Gastrocnemius medialis (tissue), 4 donors: ENCODE results near the gene PBRM1. TPM values are rescaled to one million over a fixed set of nuclear protein-coding genes. Genes with fewer than 3 reads are reported as not detected.

Experiments
- ATAC-seq, 2 donors: fragments of 150-250 bp; one replicate each; pipeline ENCODE4 v1.9.1; 2016
- DNase-seq, 2 donors: peaks; one replicate each; pipeline ENCODE4 v3.0.0-alpha.2; 2019
- H3K27ac ChIP-seq, 4 donors: fragments of 200-600 bp; sonication (generic); 1 replicate in 1 of 4; 2 replicates in 3 of 4; pipeline ENCODE4 v1.5.1; 2016 to 2018; ENCODE audit warnings: mild to moderate bottlenecking in 2 of 4, moderate library complexity in 1 of 4
- H3K27me3 ChIP-seq, 3 donors: fragments of 200-600 bp; sonication (generic) in 2 of 3; 1 replicate in 1 of 3; 2 replicates in 2 of 3; pipeline versions ENCODE4 v1.5.1 to v1.6.0; 2016 to 2019; ENCODE audit warnings: mild to moderate bottlenecking in 1 of 3, moderate library complexity in 1 of 3
- H3K36me3 ChIP-seq, 2 donors: fragments of 200-600 bp; sonication (generic) in 1 of 2; one replicate each; pipeline ENCODE4 v1.5.1; 2017 to 2018
- H3K4me1 ChIP-seq, 2 donors: fragments of 200-600 bp; sonication (generic) in 1 of 2; one replicate each; pipeline ENCODE4 v1.5.1; 2016 to 2017; ENCODE audit warnings: mild to moderate bottlenecking in 2 of 2
- H3K4me3 ChIP-seq, 4 donors: fragments of 200-600 bp; sonication (generic) in 3 of 4; 1 replicate in 1 of 4; 2 replicates in 3 of 4; pipeline ENCODE4 v1.5.1; 2016 to 2019; ENCODE audit warnings: mild to moderate bottlenecking in 2 of 4
- H3K9me3 ChIP-seq, 3 donors: fragments of 200-600 bp; sonication (generic) in 2 of 3; 1 replicate in 1 of 3; 2 replicates in 2 of 3; pipeline ENCODE4 v1.5.1; 2016 to 2019
- POLR2A ChIP-seq, 2 donors: fragments of 450-650 bp; IDR thresholded peaks; one replicate each; pipeline ENCODE4 v1.6.1; 2017; ENCODE audit warnings: antibody characterized with exemption in 2 of 2, mild to moderate bottlenecking in 2 of 2, moderate library complexity in 2 of 2
- in situ Hi-C, 4 donors: fragments of 200-750 bp; cut with MboI; loops; one replicate each; pipeline versions ENCODE4 v1.15.0 to v1.8.0; 2017; ENCODE audit warnings: low sequenced_read_pairs in 4 of 4
- intact Hi-C: fragments of 100-400 bp; cut with DNase I; formaldehyde crosslinking; loops from one replicate; pipeline ENCODE4 v1.15.1; 2023; ENCODE audit warnings: low total_unique reads
- total RNA-seq, 4 donors: library from RNA; depleted of rRNA; stranded (reverse); fragments of >200 nt; gene quantifications; one replicate each; pipeline versions ENCODE4 v1.1.0 to v1.2.3, GENCODE V29; 2016
- TF ChIP-seq, protein P1 (sequence below), 5 experiments: fragments of 450-650 bp in 3 of 5; fragments of 200-600 bp in 2 of 5; sonication (generic) in 2 of 5; IDR thresholded peaks in 4 of 5; conservative IDR thresholded peaks in 1 of 5; 1 replicate in 4 of 5; 2 replicates in 1 of 5; pipeline ENCODE4 v1.5.1; 2016 to 2019; ENCODE audit warnings: antibody characterized with exemption in 5 of 5, mild to moderate bottlenecking in 3 of 5, moderate library complexity in 3 of 5

The PBRM1 gene
- total RNA-seq, 4 donors from 2014 or later: 22.9 to 45.2 (median 27.5) TPM

DNA sequence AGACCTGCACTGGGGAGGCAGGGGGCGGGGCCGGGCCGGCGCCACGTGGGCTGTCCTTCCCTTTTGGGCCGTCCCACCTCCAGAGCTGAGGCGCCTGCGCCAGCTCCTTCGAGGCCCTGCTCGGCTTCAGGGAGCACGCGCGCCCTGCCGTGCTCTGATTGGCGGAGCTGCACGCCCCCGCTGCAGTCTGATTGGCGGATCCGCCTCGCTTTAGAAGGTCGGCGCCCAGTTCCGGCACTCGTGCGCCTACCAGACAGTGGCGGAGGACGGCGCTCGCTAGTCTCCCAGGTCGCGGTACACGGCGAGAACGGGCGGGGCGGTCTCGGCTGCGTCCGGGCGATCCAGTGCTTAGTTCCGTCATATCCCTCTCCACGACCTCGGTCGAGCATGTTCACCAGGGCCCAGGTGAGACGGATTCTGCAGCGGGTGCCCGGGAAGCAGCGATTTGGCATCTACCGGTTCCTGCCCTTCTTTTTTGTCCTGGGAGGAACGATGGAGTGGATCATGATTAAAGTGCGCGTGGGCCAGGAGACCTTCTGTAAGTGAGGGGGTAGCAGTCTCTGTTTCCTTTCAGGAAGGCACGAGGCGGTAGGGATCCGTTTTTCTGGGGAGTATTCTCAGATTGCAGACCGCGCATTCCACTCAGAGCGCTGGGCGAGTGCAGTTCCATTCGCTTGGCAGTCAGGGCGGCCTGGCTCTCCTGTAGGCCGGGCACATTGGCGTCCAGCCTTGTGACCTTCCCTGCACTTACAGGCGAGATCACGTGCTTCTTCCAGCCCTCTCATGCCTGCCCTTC lies 149.1 kb downstream of the PBRM1 start, which contains the start of gene UQCC5:
UQCC5 (plus strand) TSS at position 237 of the 796 bp plus-strand sequence; CDS start at position 388, 151 bp downstream.
- Histone ChIP-seq H3K27ac (peak within 1 kb of the TSS; percentile 88 to 99 (median 94)), H3K27me3 (no peaks in the 10 kb centered on the region), H3K4me3 (peak within 1 kb of the TSS; percentile 63 to 91 (median 77)), H3K9me3 (no peaks in the 10 kb centered on the region), H3K4me1 (peaks cover 57 to 58% of the 10 kb centered on the region in 2 donors), H3K36me3 (peaks cover 0 to 14% of the 10 kb centered on the region in 2 donors)
- DNase-seq: peak; percentile 97 to 98
- intact Hi-C loops: loop anchor here (1.0 to 5.0 kb wide), 6 partner anchors 44 to 296 kb away; partner anchors contain the start of genes ITIH4, PBRM1 and TNNC1
- in situ Hi-C loops: no loop called here
- ATAC-seq: peak; percentile 80 to 85
- peak; percentile 100 for TF ChIP-seq POLR2A (IDR thresholded peaks at IDR 0.05)
- TF ChIP-seq, protein P1, sequence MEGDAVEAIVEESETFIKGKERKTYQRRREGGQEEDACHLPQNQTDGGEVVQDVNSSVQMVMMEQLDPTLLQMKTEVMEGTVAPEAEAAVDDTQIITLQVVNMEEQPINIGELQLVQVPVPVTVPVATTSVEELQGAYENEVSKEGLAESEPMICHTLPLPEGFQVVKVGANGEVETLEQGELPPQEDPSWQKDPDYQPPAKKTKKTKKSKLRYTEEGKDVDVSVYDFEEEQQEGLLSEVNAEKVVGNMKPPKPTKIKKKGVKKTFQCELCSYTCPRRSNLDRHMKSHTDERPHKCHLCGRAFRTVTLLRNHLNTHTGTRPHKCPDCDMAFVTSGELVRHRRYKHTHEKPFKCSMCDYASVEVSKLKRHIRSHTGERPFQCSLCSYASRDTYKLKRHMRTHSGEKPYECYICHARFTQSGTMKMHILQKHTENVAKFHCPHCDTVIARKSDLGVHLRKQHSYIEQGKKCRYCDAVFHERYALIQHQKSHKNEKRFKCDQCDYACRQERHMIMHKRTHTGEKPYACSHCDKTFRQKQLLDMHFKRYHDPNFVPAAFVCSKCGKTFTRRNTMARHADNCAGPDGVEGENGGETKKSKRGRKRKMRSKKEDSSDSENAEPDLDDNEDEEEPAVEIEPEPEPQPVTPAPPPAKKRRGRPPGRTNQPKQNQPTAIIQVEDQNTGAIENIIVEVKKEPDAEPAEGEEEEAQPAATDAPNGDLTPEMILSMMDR (IDR thresholded peaks at IDR 0.05 in 4 of 5, conservative IDR thresholded peaks at IDR 0.05 in 1 of 5): peak in 1 of 5 experiments; percentile 22

DNA sequence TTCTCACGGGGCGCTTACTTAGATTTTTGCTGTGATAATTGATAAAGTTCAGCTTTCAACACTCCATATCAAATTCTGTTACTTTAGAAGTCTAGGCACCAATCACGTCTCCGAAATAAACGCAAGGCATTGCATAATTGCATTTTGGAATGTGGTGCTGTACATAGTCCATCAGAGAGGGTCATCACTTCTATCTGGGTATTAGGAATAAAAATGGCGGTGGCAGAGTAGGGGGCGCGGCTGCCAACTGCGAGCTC lies 149.7 kb downstream of the PBRM1 start:
- DNase-seq: no peak
- ATAC-seq: no peak
- intact Hi-C loops: loop anchor here (1.0 to 5.0 kb wide), 6 partner anchors 43 to 296 kb away; partner anchors contain the start of genes ITIH4, PBRM1 and TNNC1
- no peaks in the 10 kb centered on the region for H3K9me3 ChIP-seq
- peak overlapping the region in 3 of 4 donors; percentile 43 to 91 (median 78) for H3K4me3 ChIP-seq
- TF ChIP-seq POLR2A (IDR thresholded peaks at IDR 0.05): no peak
- TF ChIP-seq, protein P1 (IDR thresholded peaks at IDR 0.05 in 4 of 5, conservative IDR thresholded peaks at IDR 0.05 in 1 of 5): no peak
- in situ Hi-C loops: no loop called here
- peaks cover 59 to 61% of the 10 kb centered on the region in 2 donors for H3K4me1 ChIP-seq
- H3K36me3 ChIP-seq: peaks cover 0 to 8% of the 10 kb centered on the region in 2 donors
- no peaks in the 10 kb centered on the region for H3K27me3 ChIP-seq
- H3K27ac ChIP-seq: peak overlapping the region; percentile 73 to 99 (median 89)

DNA sequence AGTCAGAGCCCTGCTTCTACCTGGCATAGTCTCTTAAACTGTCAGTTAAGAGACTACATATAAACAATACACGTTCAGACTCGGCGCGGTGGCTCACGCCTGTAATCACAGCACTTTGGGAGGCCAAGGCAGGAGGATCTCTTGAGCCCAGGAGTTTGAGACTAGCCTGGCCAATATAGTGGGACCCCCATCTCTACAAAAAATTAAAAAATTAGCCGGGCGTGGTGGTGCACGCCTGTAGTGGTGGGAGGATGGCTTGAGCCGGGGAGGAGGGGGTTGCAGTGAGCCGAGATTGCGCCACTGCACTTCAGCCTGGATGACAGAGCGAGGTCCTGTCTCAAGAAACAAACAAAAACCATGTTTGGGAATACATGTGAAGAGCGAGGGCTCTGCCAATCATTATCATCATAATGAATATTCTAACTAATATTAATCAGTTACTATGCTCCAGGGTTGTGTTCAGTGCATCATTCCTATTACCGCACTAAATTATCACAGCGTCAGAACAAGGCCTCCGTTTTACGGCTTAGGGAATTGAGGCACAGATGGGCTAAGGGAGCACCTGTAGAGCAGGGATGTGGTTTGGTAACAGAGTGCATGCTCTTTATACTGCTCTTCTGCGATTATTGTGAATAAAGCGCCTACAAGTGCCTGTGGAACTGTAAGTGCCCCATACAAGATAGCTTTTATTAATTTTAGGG lies 150.2 kb downstream of the PBRM1 start:
- peak in 1 of 2 donors; percentile 11 for DNase-seq
- no peak for TF ChIP-seq POLR2A (IDR thresholded peaks at IDR 0.05)
- TF ChIP-seq, protein P1 (IDR thresholded peaks at IDR 0.05 in 4 of 5, conservative IDR thresholded peaks at IDR 0.05 in 1 of 5): no peak
- Histone ChIP-seq H3K27ac (peak overlapping the region; percentile 79 to 99 (median 89)), H3K36me3 (peaks cover 0 to 4% of the 10 kb centered on the region in 2 donors), H3K27me3 (no peaks in the 10 kb centered on the region), H3K4me1 (peaks cover 59 to 64% of the 10 kb centered on the region in 2 donors), H3K9me3 (no peaks in the 10 kb centered on the region), H3K4me3 (peak overlapping the region in 3 of 4 donors; percentile 43 to 91 (median 78))
- in situ Hi-C loops: no loop called here
- intact Hi-C loops: loop anchor here (1.0 to 5.0 kb wide), 6 partner anchors 43 to 297 kb away; partner anchors contain the start of genes ITIH4, PBRM1 and TNNC1
- no peak for ATAC-seq

DNA sequence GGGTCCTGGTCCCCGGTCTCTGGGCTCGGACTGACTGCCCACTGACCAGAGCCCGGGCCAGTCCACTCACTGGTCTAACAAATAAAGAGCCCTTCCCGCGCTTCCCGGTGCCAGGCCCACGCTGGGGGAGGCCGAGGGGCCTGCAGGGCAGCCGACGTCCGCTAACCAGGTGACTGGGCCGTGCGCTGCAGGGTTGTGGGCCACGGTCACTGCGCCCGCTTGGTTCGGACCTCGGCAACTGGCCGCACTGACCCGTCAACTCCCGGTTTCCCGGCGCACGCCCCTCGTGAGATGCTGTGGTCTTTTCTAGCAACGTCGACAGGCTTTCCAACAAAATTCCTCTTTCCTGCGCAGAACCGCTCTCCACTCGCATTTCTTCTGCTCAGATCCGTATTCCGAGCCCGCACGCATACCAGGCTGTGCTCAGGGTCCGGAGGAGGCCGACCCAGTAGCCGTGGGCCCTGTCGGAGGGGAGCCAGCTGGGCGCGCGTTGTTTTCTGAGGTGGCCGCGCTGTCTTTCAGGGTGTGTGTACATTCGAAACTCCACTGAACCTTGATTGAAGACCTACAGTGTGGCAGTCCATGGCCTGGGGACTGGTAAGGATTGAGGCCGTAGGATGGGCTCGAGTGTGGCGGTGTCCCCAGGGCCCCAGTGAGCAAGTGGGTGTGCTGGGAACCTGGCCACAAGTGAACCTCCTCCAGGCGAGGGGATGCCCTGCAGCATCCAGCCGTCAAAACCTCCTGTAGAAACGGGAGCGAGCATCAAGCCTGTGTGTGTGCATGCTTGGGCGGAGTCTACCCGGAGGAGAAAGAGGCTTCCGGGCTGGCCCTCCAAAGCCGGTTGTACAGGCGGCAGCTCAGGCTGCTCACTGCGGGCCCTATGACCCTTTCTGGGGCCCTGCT lies 151.2 kb downstream of the PBRM1 start:
- DNase-seq: peak in 1 of 2 donors; percentile 19
- peak overlapping the region; percentile 58 to 71 (median 62) for H3K4me3 ChIP-seq
- TF ChIP-seq, protein P1 (IDR thresholded peaks at IDR 0.05 in 4 of 5, conservative IDR thresholded peaks at IDR 0.05 in 1 of 5): no peak
- no peak for TF ChIP-seq POLR2A (IDR thresholded peaks at IDR 0.05)
- no peak for ATAC-seq
- no peaks in the 10 kb centered on the region for H3K27me3 ChIP-seq
- no peaks in the 10 kb centered on the region for H3K36me3 ChIP-seq
- H3K4me1 ChIP-seq: peaks cover 59 to 65% of the 10 kb centered on the region in 2 donors
- H3K9me3 ChIP-seq: no peaks in the 10 kb centered on the region
- peak overlapping the region; percentile 76 to 84 (median 80) for H3K27ac ChIP-seq
- intact Hi-C loops (loop anchor here (5.0 kb wide), 2 partner anchors 82 to 298 kb away; partner anchors contain the start of genes ITIH4 and TNNC1), in situ Hi-C loops (no loop called here)
